IMR-90 (cell line): ENCODE measurements around the gene EPS15. TPM values are rescaled to one million over a fixed set of nuclear protein-coding genes. Genes with fewer than 3 reads are reported as not detected.

Experiments used
- ATAC-seq: fragments of 200-7000 bp; cut with Tn5 transposase; 2 replicates; pipeline ENCODE4 v1.9.1; 2020; ENCODE audit warnings: low read depth, mild to moderate bottlenecking, moderate library complexity
- BruUV-seq: library from RNA; stranded (reverse); fragments of 400-500 nt; replicated peaks from 2 replicates; lab custom pipeline; 2021; lab: Mats Ljungman, UMichigan
- CTCF ChIA-PET: fragments of 300-600 bp; formaldehyde crosslinking; extraction: SDS; loops from one replicate; lab custom pipeline; 2021; ENCODE audit warnings: antibody characterized with exemption; lab: Yijun Ruan, JAX
- POLR2A ChIA-PET: fragments of 300-600 bp; sonication (Branson Sonifier 250); formaldehyde crosslinking; loops from one replicate; lab custom pipeline; 2022; ENCODE audit warnings: antibody characterized with exemption; ENCODE audit not compliant: unreplicated experiment; lab: Charles Lee
- DNase-seq: peaks from one replicate; pipeline ENCODE4 v3.0.0; 2013
- H2AFZ ChIP-seq: replicated peaks from 2 replicates; pipeline ENCODE3; 2013; ENCODE audit warnings: low read length, mild to moderate bottlenecking; ENCODE audit not compliant: poor library complexity
- H2AK5ac ChIP-seq: 2 replicates; pipeline ENCODE4 v1.6.1; 2013; ENCODE audit warnings: low read depth, low read length, inconsistent platforms
- H2AK9ac ChIP-seq: replicated peaks from 2 replicates; pipeline ENCODE3; 2013; ENCODE audit warnings: mild to moderate bottlenecking, low read depth, low read length, moderate library complexity; ENCODE audit not compliant: poor library complexity
- H2BK120ac ChIP-seq: 2 replicates; pipeline ENCODE4 v1.6.1; 2013; ENCODE audit warnings: low read depth, low read length, inconsistent platforms
- H2BK15ac ChIP-seq: 3 replicates; pipeline ENCODE4 v1.6.1; 2013; ENCODE audit warnings: low read depth, low read length, inconsistent platforms
- H2BK20ac ChIP-seq: 2 replicates; pipeline ENCODE4 v1.6.1; 2013; ENCODE audit warnings: low read depth, mild to moderate bottlenecking, inconsistent platforms, low read length, moderate library complexity
- H2BK5ac ChIP-seq: 2 replicates; pipeline ENCODE4 v1.6.1; 2013; ENCODE audit warnings: mild to moderate bottlenecking, low read depth, low read length, inconsistent platforms; ENCODE audit not compliant: poor library complexity, severe bottlenecking
- H3K14ac ChIP-seq: replicated peaks from 2 replicates; pipeline ENCODE4 v1.6.1; 2013; ENCODE audit warnings: low read depth, low read length, inconsistent platforms
- H3K18ac ChIP-seq: 2 replicates; pipeline ENCODE4 v1.6.1; 2013; ENCODE audit warnings: low read depth, low read length, control low read depth
- H3K23ac ChIP-seq: 2 replicates; pipeline ENCODE4 v1.6.1; 2013; ENCODE audit warnings: low read depth, low read length, inconsistent platforms
- H3K27ac ChIP-seq: 2 replicates; pipeline ENCODE4 v1.5.1; 2013; ENCODE audit warnings: mild to moderate bottlenecking, control low read depth, low read length; ENCODE audit not compliant: insufficient read depth
- H3K27me3 ChIP-seq: 2 replicates; pipeline ENCODE4 v1.6.1; 2013; ENCODE audit warnings: low read length; ENCODE audit not compliant: control insufficient read depth, insufficient read depth
- H3K36me3 ChIP-seq: 2 replicates; pipeline ENCODE4 v1.6.1; 2013; ENCODE audit warnings: low read length, mixed read lengths; ENCODE audit not compliant: control insufficient read depth, insufficient read depth
- H3K4ac ChIP-seq: 2 replicates; pipeline ENCODE4 v1.6.1; 2013; ENCODE audit warnings: low read depth, low read length, inconsistent platforms
- H3K4me1 ChIP-seq: 2 replicates; pipeline ENCODE4 v1.6.1; 2013; ENCODE audit warnings: low read length, mixed read lengths; ENCODE audit not compliant: control insufficient read depth, insufficient read depth
- H3K4me2 ChIP-seq: 2 replicates; pipeline ENCODE4 v1.6.1; 2013; ENCODE audit warnings: low read depth, mild to moderate bottlenecking, control low read depth, low read length, moderate library complexity
- H3K4me3 ChIP-seq: 2 replicates; pipeline ENCODE4 v1.5.1; 2013; ENCODE audit warnings: low read depth, mild to moderate bottlenecking, control low read depth, low read length, moderate library complexity; ENCODE audit not compliant: insufficient read depth
- H3K56ac ChIP-seq: 2 replicates; pipeline ENCODE4 v1.6.1; 2013; ENCODE audit warnings: low read length, inconsistent platforms; ENCODE audit not compliant: insufficient read depth; ENCODE audit errors: extremely low read depth
- H3K79me1 ChIP-seq, 2 experiments: 2 replicates each; pipeline ENCODE4 v1.6.1; 2013; ENCODE audit warnings: low read length in 2 of 2, inconsistent platforms in 1 of 2, low read depth in 1 of 2
- H3K9ac ChIP-seq: 2 replicates; pipeline ENCODE4 v1.6.1; 2013; ENCODE audit warnings: low read depth, low read length, control low read depth
- H3K9me1 ChIP-seq: 2 replicates; pipeline ENCODE4 v1.6.1; 2013; ENCODE audit warnings: low read length, inconsistent platforms; ENCODE audit not compliant: insufficient read depth
- H3K9me3 ChIP-seq: 2 replicates; pipeline ENCODE4 v1.6.1; 2013; ENCODE audit warnings: low read length; ENCODE audit not compliant: control insufficient read depth, insufficient read depth
- H4K20me1 ChIP-seq: 2 replicates; pipeline ENCODE4 v1.6.1; 2013; ENCODE audit warnings: low read length, inconsistent platforms; ENCODE audit not compliant: insufficient read depth
- H4K5ac ChIP-seq: 2 replicates; pipeline ENCODE4 v1.6.1; 2013; ENCODE audit warnings: mild to moderate bottlenecking, low read depth, low read length, control low read depth
- H4K8ac ChIP-seq, 2 experiments: 2 replicates each; pipeline ENCODE4 v1.6.1; 2013; ENCODE audit warnings: low read depth in 2 of 2, low read length in 2 of 2, control low read depth in 1 of 2, inconsistent platforms in 1 of 2
- H4K91ac ChIP-seq: 2 replicates; pipeline ENCODE4 v1.6.1; 2013; ENCODE audit warnings: low read depth, low read length, inconsistent platforms; ENCODE audit not compliant: insufficient read depth
- BHLHE40 ChIP-seq: fragments of 150-350 bp; IDR thresholded peaks from 2 replicates; pipeline ENCODE4 v1.6.1; 2016; ENCODE audit warnings: mild to moderate bottlenecking, low read depth, low read length
- CEBPB ChIP-seq: IDR thresholded peaks from 2 replicates; pipeline ENCODE4 v1.6.1; 2012; ENCODE audit warnings: low read depth, low read length, improper control_type of control experiment
- CHD1 ChIP-seq: IDR thresholded peaks from 2 replicates; pipeline ENCODE4 v1.6.1; 2012; ENCODE audit warnings: low read depth, low read length, improper control_type of control experiment
- FOS ChIP-seq: fragments of 150-350 bp; IDR thresholded peaks from 2 replicates; pipeline ENCODE4 v1.6.1; 2016; ENCODE audit warnings: low read depth, low read length
- MAFK ChIP-seq: IDR thresholded peaks from 2 replicates; pipeline ENCODE4 v1.6.1; 2012; ENCODE audit warnings: low read depth, low read length, improper control_type of control experiment
- MXI1 ChIP-seq: IDR thresholded peaks from 2 replicates; pipeline ENCODE4 v1.6.1; 2012; ENCODE audit warnings: low read depth, mild to moderate bottlenecking, low read length, moderate library complexity, borderline replicate concordance
- NFE2L2 ChIP-seq: fragments of 150-350 bp; IDR thresholded peaks from 2 replicates; pipeline ENCODE4 v1.6.1; 2016; ENCODE audit warnings: low read depth, mild to moderate bottlenecking, low read length
- POLR2A ChIP-seq: IDR thresholded peaks from 2 replicates; pipeline ENCODE4 v1.6.1; 2012; ENCODE audit warnings: mild to moderate bottlenecking, low read depth, low read length
- RAD21 ChIP-seq: IDR thresholded peaks from 2 replicates; pipeline ENCODE4 v1.6.1; 2012; ENCODE audit warnings: low read length, improper control_type of control experiment
- RCOR1 ChIP-seq: IDR thresholded peaks from 2 replicates; pipeline ENCODE4 v1.6.1; 2012; ENCODE audit warnings: mild to moderate bottlenecking, low read length, improper control_type of control experiment; ENCODE audit not compliant: insufficient replicate concordance
- RFX5 ChIP-seq: IDR thresholded peaks from 2 replicates; pipeline ENCODE4 v1.8.0; 2012; ENCODE audit warnings: low read depth, mild to moderate bottlenecking, low read length, moderate library complexity
- SMC3 ChIP-seq: fragments of 150-350 bp; IDR thresholded peaks from 2 replicates; pipeline ENCODE4 v1.6.1; 2016; ENCODE audit warnings: low read depth, mild to moderate bottlenecking, antibody characterized with exemption, low read length, moderate library complexity
- WGBS, 2 experiments: methylation state at CpG; one replicate each; pipeline versions ENCODE4 v1.1.5 to v1.1.7; 2013; ENCODE audit warnings: missing lambda C conversion rate in 2 of 2; ENCODE audit not compliant: insufficient read length in 1 of 2; ENCODE audit errors: extremely low coverage in 2 of 2; 5-methylcytosine and 5-hydroxymethylcytosine counted together
- dilution Hi-C: fragments of 300-500 bp; cut with HindIII; formaldehyde crosslinking; loops from one replicate; pipeline ENCODE4 v1.14.3; 2018; ENCODE audit warnings: low sequenced_read_pairs; ENCODE audit not compliant: unreplicated experiment
- in situ Hi-C: fragments of 300-500 bp; cut with MboI; formaldehyde crosslinking; loops from 3 replicates; pipeline ENCODE4 v1.14.3; 2019; ENCODE audit warnings: low sequenced_read_pairs, inconsistent platforms, mixed read lengths
- intact Hi-C: fragments of 100-400 bp; cut with micrococcal nuclease; formaldehyde crosslinking; loops from 2 replicates; pipeline ENCODE4 v1.10.0; 2022
- polyA plus RNA-seq, 3 experiments: library from polyadenylated mRNA; depleted of rRNA; stranded (reverse); fragments of >200 nt; gene quantifications; 2 replicates each; pipeline ENCODE4 v1.2.3, GENCODE V29; 2012; ENCODE audit warnings: low replicate concordance in 1 of 3
- total RNA-seq: library from RNA; depleted of rRNA; stranded (reverse); fragments of >200 nt; gene quantifications from 2 replicates; pipeline ENCODE4 v1.2.3, GENCODE V29; 2012
- TF ChIP-seq, protein P1 (sequence below): fragments of 150-350 bp; IDR thresholded peaks from 2 replicates; pipeline ENCODE4 v1.6.1; 2016; ENCODE audit warnings: low read depth, mild to moderate bottlenecking, low read length, moderate library complexity, borderline replicate concordance

The EPS15 gene
- total and polyA plus RNA-seq, 2 of the 4 experiments (the other 2 are of a cell fraction), result 17.6 to 38.0 TPM

DNA sequence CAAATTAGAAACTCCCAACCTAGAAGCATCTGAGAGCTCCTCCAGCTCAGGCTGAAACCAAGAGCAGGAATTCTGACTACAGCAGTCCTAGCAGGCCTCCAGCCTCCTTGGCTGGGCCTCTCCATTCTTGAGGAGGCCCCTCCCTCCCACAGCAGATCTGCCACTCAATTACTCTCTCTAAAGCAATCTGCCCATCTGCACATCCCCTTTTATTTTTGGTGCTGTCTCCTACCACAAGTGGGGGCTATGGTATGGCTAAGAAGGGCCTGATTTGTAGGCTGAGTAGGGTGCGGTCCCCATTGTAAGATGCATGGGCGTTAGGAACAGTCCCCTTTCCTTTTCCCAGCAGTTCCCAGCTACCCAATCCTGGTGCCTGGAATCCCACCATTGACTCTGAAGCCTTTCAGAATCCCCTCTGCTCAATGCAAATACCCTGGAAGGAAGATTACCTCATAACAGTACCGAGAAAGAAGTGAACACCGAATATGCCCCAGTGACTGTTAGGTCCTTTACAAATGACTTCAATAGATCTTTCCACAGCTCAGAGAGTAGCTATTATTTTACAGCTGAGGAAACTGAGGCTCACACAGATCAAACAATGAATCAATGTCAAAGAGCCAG, 177.1 kb downstream of the EPS15 start:
- H3K9me1 ChIP-seq, result no peaks in the 10 kb centered on the region
- no peak; the same call in 1 of the 2 replicates for ATAC-seq
- H3K9me3 ChIP-seq, result no peaks in the 10 kb centered on the region
- H2BK15ac ChIP-seq, result no peak overlapping the region
- H4K91ac ChIP-seq, result no peak overlapping the region
- H4K5ac ChIP-seq, result no peak overlapping the region
- no peak overlapping the region for H3K4me2 ChIP-seq
- no peak overlapping the region for H2AK5ac ChIP-seq
- no peak overlapping the region for H3K27ac ChIP-seq
- H3K56ac ChIP-seq, result no peak overlapping the region
- H2AK9ac ChIP-seq, result no peak overlapping the region
- intact Hi-C loops, result no loop called here
- H3K18ac ChIP-seq, result no peak overlapping the region
- no peak overlapping the region for H3K4ac ChIP-seq
- no peak overlapping the region for H2BK5ac ChIP-seq
- H3K9ac ChIP-seq, result no peak overlapping the region
- in situ Hi-C loops, result no loop called here
- no peaks in the 10 kb centered on the region for H3K79me1 ChIP-seq
- H3K14ac ChIP-seq, result no peak overlapping the region
- POLR2A ChIA-PET, result no interaction called here
- no peak overlapping the region for H2BK20ac ChIP-seq
- H3K23ac ChIP-seq, result no peak overlapping the region
- H3K4me1 ChIP-seq, result no peaks in the 10 kb centered on the region; the same call in 1 of the 2 replicates
- dilution Hi-C loops, result no loop called here
- WGBS, 2 experiments, result no CpG with 5 or more reads among the region's 4 CpGs
- no peak overlapping the region for H4K8ac ChIP-seq
- H2BK120ac ChIP-seq, result no peak overlapping the region
- TF ChIP-seq MXI1, result no peak
- no peak for TF ChIP-seq RFX5
- TF ChIP-seq MAFK, result no peak
- TF ChIP-seq POLR2A, result no peak
- TF ChIP-seq CHD1, result no peak
- TF ChIP-seq NFE2L2, result no peak
- TF ChIP-seq RAD21, result no peak
- TF ChIP-seq SMC3, result no peak
- no peak for TF ChIP-seq FOS
- no peak for TF ChIP-seq CEBPB
- TF ChIP-seq, protein P1, sequence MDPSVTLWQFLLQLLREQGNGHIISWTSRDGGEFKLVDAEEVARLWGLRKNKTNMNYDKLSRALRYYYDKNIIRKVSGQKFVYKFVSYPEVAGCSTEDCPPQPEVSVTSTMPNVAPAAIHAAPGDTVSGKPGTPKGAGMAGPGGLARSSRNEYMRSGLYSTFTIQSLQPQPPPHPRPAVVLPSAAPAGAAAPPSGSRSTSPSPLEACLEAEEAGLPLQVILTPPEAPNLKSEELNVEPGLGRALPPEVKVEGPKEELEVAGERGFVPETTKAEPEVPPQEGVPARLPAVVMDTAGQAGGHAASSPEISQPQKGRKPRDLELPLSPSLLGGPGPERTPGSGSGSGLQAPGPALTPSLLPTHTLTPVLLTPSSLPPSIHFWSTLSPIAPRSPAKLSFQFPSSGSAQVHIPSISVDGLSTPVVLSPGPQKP, result no peak
- TF ChIP-seq RCOR1, result no peak
- TF ChIP-seq BHLHE40, result no peak
- H3K27me3 ChIP-seq, result peaks cover 41% of the 10 kb centered on the region
- no peaks in the 10 kb centered on the region for H4K20me1 ChIP-seq
- CTCF ChIA-PET, result no interaction called here
- no TSS peak for BruUV-seq
- no peak overlapping the region for H3K4me3 ChIP-seq
- H3K36me3 ChIP-seq, result no peaks in the 10 kb centered on the region
- no peak for DNase-seq
- H2AFZ ChIP-seq, result no peak overlapping the region
